GM18858 (cell line): ENCODE data around the gene COBL.

Experiments
- ATAC-seq: cut with Tn5 transposase; IDR thresholded peaks from one replicate; pipeline ENCODE4 v1.9.1; 2021; ENCODE audit not compliant: unreplicated experiment

Gene COBL

GRCh38 chr7:51081270-51081890, 235.2 kb downstream of the COBL start:
- ATAC-seq, result no peak

- no peak for ATAC-seq
Observed at GRCh38 chr7:51080622-51081269, 235.9 kb downstream of the COBL start.

- no peak for ATAC-seq
Observed at GRCh38 chr7:51080216-51080615, 236.4 kb downstream of the COBL start.

- ATAC-seq, result no peak
Observed at GRCh38 chr7:51079494-51079893, 237.1 kb downstream of the COBL start.

- ATAC-seq, result no peak
Observed at GRCh38 chr7:51078653-51079052, 238.0 kb downstream of the COBL start.

DNA sequence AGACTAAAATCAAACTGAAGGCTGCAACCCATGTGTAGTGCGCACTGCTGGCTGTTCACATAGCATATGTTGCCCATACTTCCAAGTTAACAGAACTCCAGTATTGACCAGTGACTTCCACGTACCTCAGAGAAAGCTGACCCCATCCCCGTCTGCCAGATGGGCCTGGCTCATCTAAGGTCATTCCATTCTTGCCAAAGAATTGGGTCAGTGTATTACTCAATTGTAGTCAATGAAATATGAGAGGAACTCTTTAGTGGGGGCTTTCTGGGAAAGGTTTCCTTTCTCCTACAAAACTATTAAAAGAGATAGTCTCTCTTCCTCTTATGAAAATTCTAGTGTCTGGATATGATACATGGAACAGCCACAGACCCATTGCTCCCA, 238.6 kb downstream of the COBL start:
- ATAC-seq, result no peak

GRCh38 chr7:51077316-51077986, 239.2 kb downstream of the COBL start:
- ATAC-seq, result no peak

DNA sequence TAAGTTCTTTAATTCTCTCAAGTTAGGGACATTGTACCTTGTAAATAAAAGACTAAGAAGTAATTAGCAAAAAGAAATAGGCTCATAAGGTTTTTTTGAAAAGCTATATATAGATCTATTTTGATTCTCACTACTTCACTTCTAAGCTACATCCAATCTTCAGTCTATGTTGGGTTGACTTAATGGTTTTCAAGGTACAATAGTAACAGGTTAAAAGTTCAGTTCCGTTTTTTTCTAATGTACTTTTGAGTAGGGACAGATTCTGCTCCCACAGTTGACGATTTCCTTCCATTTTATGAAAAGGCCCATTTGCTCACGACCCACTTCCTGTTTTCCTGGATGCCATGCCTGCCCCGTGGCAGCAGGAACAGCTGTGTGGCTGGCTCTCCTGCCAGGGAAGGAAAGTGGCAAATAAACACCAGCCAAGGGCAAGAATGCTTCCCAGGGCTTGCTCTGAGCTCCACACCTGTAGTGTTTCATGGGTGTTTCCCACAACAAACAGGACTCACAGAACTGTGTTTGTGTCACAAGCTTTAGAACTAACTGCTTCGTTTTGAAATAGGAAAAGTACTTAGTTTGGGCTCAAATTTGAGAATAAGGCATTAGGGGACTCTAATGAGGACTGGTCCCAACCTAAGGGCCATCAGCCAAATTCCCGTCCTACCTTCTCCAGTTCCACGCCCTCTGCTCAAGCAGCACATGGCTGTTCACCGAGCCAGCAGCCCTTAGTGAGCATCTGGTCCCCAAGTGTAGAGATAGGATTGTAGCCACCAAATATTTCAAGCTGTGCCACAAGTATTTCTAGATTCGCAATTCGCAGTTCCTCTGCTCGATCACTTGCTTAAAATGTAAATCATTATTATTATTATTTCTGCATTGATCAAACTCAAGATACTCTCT, 240.7 kb downstream of the COBL start:
- ATAC-seq, result no peak

DNA sequence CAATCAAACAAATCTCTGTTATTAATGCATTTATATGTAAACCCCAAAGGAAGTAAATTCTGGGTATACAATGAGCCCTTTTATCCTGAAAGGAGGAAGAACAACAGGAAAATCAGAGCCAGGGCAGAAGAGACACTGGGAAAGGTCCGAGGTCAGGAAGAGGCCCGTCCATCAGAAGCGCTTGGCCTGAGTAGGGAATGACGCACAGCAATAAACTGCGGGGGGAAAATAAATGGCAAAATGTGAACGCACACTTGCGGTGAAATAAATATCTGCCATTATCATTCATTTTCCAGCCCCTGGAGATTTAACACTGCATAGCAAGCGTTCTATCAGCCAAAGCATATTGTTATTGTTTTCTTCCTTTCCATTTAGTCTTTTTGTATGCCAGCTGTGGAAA, 243.4 kb downstream of the COBL start:
- no peak for ATAC-seq

DNA sequence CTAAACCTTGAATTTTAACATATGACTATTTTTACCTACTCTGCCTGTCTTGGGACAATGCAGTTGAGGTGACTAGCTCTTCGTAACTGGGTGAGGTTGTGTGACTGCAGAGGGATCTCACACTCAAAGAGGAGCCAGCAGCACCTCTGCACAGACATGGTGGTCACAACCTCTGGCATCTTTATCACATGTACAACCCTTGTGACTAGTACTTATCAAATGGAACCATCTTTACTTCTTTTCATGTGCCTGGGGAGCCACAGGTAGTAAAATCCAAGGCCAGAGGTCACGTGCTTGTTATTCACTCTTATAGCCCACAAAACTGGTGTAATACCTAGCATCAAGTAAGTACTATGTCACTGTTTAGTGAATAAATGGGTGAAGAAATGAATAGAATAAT, 244.3 kb downstream of the COBL start:
- ATAC-seq, result no peak

DNA sequence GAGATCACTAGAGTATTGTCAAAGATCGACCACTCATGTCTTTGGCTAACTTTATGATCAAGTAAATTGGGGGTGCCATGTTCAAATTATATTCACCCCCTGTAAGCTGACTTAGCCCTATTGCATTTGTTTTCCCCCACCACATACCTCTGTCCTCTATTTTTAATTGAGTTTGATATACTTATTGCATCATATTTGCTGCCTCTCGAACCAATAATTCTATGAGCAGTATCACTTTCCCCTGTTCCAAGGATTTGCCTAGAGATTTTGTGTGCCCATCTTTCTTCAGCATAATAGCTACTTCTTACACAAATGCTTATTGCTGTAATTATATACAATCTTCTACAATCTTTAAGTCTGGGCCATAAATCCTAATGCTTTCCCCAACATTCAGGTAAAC, 245.2 kb downstream of the COBL start:
- no peak for ATAC-seq

- no peak for ATAC-seq
Observed at GRCh38 chr7:51070151-51070550, 246.5 kb downstream of the COBL start.

DNA sequence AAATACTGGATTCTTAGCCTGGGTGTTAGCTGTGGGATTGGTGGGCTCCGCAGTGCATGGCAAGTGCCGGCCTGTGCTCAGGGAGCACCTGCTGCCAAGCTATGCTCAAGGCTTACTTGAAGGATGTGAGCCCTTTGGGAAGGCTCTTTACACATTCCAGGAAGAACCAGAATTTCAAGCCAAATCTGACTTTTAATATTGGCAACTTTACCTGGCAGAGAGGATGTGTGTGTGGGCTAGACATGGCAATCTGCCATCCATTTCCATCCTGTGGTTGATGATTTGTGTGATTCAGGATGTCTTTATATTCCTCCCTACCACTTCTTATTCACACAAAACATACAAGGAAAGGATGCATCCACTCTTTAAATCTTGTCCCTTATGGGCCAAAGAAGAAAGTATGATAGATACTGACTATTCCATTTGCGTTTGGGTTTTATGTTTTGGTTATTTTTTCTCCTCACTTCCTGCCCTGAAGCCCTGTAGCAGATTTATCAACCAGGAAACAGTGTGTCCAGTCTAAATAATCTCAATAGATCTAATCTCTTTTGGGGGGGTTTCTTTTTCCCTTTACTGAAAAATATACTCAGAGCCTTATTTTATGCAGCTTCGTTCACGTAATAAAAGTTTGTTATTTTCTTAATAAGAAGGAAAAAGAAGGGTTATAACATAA, 247.1 kb downstream of the COBL start:
- ATAC-seq, result no peak

- no peak for ATAC-seq
Observed at GRCh38 chr7:51068401-51068800, 248.2 kb downstream of the COBL start.

GRCh38 chr7:51067757-51068156, 248.9 kb downstream of the COBL start:
- ATAC-seq, result no peak

GRCh38 chr7:51067258-51067657, 249.4 kb downstream of the COBL start:
- no peak for ATAC-seq

DNA sequence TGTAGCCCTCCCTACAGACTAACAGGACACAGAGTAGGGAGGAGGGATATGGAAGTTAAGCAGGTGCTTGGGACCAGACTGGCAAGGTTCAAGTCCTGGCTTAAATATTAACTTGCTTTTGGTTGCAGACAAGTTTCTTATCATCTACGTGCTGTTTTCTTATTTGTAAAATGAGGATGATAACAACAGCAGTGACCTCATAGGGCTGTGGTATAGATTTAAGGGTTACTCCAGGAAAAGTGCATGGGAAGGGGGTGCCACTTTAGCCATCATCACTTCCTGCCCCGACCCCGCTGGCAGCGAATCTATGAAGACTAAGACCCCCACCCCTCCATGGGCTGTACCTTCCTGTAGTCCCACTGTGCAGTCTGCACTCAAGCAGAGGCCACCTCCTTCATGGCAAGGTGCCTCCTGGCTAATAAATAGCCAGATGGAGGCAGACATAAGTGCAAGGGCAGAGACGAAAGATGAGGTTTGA, 250.2 kb downstream of the COBL start:
- ATAC-seq, result no peak

DNA sequence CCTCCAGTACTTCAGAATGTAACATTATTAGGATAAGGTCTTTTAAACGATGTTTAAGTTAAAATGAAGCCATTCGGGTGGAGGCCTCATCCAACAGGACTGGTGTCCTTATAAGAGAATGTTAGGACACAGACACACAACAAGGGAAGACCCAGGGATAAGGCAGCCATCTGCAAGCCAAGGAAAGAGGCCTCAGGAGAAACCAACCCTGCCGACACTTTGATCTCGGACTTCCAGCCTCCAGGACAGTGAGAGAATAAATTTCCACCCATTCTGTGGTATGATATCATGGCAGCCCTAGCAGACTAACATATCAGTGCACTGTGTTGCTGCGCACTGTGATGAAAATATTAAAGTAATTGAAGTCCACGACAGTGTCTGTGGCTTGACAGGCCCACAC, 250.8 kb downstream of the COBL start:
- ATAC-seq, result no peak

DNA sequence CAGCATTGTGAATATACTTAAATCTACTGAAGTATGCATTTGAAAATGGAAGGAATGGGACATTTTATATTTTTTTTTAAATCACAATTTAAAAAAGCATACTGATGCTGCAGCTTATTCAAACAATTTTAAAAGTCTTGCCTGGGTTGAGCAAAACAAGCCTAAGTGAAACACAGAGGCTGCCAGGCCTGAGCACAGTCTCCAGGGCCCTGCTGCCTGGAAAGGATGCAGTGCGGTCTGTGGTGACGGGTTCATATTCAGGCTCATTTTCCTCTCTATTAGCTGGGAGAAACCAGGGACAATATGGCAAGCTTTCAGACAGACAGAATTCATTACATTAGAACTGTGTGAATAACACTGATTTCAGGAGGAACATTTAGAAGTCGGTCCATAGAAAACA, 251.9 kb downstream of the COBL start:
- no peak for ATAC-seq

GRCh38 chr7:51062222-51062987, 254.2 kb downstream of the COBL start:
- no peak for ATAC-seq
